ENCODE data around the gene HDAC9. TPM values are rescaled to one million over a fixed set of nuclear protein-coding genes. Genes with fewer than 3 reads are reported as not detected.

The HDAC9 gene
- total RNA-seq, 3 donors from 2014 or later (not counting 1 experiment from before 2014, with no cell fraction given), result 19.1 to 41.1 (median 24.1) TPM

DNA sequence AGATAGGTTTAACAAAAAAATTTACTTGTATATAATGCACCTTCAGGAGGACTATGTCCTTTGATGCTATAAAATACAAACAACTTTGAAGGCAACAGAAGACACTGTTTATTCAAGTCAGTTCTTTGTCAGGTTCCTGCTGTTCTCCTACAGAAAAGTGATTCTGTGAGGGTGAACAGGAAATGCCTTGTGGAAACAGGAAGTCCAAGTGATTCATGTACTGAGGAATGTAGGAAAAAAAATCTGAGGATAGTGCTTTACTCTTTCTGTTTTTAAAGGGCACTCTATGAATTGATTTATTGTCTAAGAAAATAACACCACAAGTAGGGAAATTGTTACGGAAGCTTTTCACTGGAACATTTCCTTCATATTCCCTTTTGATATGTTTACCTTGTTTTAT lies 171.9 kb downstream of the HDAC9 start:
- Histone ChIP-seq H3K4me1 (ENCODE audit: control insufficient read depth, insufficient read depth, low read length) (no peaks in the 10 kb centered on the region), H3K4me3 (ENCODE audit: low read length) (no peak overlapping the region), H3K27me3 (ENCODE audit: control insufficient read depth, insufficient read depth, low read length) (no peaks in the 10 kb centered on the region), H3K9me3 (ENCODE audit: control insufficient read depth, insufficient read depth, low read length) (no peaks in the 10 kb centered on the region), H3K27ac (ENCODE audit: low read length) (no peak overlapping the region), H3K36me3 (ENCODE audit: control insufficient read depth, insufficient read depth, low read length) (no peaks in the 10 kb centered on the region)
- WGBS (ENCODE audit: insufficient coverage), result no CpG with 5 or more reads among the region's 1 CpG
- no peak for DNase-seq
- H3K36me3 Mint-ChIP-seq, result no peaks in the 10 kb centered on the region
- no peaks in the 10 kb centered on the region for H3K27me3 Mint-ChIP-seq (ENCODE audit: low read depth in 2 of 2)
- ATAC-seq, result no peak
- no peaks in the 10 kb centered on the region for H3K4me1 Mint-ChIP-seq
- H3K4me3 Mint-ChIP-seq, result no peak overlapping the region
- H3K27ac Mint-ChIP-seq, result no peak overlapping the region
- intact Hi-C loops (cut with micrococcal nuclease), result loop anchor here (2.0 to 10.0 kb wide), 3 partner anchors 453 to 1775 kb away; no protein-coding TSS in a partner anchor
- TF ChIP-seq, protein P1, sequence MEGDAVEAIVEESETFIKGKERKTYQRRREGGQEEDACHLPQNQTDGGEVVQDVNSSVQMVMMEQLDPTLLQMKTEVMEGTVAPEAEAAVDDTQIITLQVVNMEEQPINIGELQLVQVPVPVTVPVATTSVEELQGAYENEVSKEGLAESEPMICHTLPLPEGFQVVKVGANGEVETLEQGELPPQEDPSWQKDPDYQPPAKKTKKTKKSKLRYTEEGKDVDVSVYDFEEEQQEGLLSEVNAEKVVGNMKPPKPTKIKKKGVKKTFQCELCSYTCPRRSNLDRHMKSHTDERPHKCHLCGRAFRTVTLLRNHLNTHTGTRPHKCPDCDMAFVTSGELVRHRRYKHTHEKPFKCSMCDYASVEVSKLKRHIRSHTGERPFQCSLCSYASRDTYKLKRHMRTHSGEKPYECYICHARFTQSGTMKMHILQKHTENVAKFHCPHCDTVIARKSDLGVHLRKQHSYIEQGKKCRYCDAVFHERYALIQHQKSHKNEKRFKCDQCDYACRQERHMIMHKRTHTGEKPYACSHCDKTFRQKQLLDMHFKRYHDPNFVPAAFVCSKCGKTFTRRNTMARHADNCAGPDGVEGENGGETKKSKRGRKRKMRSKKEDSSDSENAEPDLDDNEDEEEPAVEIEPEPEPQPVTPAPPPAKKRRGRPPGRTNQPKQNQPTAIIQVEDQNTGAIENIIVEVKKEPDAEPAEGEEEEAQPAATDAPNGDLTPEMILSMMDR (IDR thresholded peaks at IDR 0.05), result no peak
- H3K9me3 Mint-ChIP-seq, result no peaks in the 10 kb centered on the region

DNA sequence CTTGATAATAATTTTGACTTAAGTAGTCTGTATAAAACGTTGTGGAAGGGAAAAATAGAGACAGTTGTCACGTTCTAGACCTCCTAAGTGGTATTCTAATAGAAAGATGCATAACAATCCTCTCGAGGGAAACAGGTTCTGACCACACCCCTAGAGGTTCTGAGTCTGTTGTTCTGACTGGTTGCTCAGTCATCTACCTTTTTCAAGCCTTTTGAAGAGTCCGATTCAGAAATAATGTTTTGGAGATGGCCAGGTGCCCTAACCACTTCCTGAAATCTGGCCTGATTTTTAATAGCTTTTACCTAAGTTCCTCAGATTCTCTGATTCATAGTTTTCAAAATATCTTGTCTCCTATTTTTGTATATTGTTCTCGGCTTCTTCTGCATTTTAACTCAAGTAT lies 175.6 kb downstream of the HDAC9 start:
- Histone ChIP-seq H3K4me3 (ENCODE audit: low read length) (no peak overlapping the region), H3K4me1 (ENCODE audit: control insufficient read depth, insufficient read depth, low read length) (no peaks in the 10 kb centered on the region), H3K27me3 (ENCODE audit: control insufficient read depth, insufficient read depth, low read length) (no peaks in the 10 kb centered on the region), H3K27ac (ENCODE audit: low read length) (no peak overlapping the region), H3K36me3 (ENCODE audit: control insufficient read depth, insufficient read depth, low read length) (peaks cover 2% of the 10 kb centered on the region), H3K9me3 (ENCODE audit: control insufficient read depth, insufficient read depth, low read length) (no peaks in the 10 kb centered on the region)
- TF ChIP-seq, protein P1 (IDR thresholded peaks at IDR 0.05), result no peak
- DNase-seq (no peak), ATAC-seq (no peak)
- Mint-ChIP-seq H3K9me3 (no peaks in the 10 kb centered on the region), H3K4me1 (no peaks in the 10 kb centered on the region), H3K4me3 (no peak overlapping the region), H3K36me3 (no peaks in the 10 kb centered on the region), H3K27me3 (ENCODE audit: low read depth in 2 of 2) (no peaks in the 10 kb centered on the region), H3K27ac (no peak overlapping the region)
- whole genome bisulfite sequencing (ENCODE audit: insufficient coverage), result 86% methylated on average over 5 of the region's 5 CpGs
- intact Hi-C loops (cut with micrococcal nuclease), result no loop called here

- no peak for DNase-seq
- Mint-ChIP-seq H3K27ac (no peak overlapping the region), H3K36me3 (no peaks in the 10 kb centered on the region), H3K9me3 (no peaks in the 10 kb centered on the region), H3K4me3 (no peak overlapping the region), H3K27me3 (ENCODE audit: low read depth in 2 of 2) (no peaks in the 10 kb centered on the region), H3K4me1 (no peaks in the 10 kb centered on the region)
- TF ChIP-seq, protein P1 (IDR thresholded peaks at IDR 0.05), result no peak
- ATAC-seq, result no peak
- Histone ChIP-seq H3K27ac (ENCODE audit: low read length) (no peak overlapping the region), H3K4me1 (ENCODE audit: control insufficient read depth, insufficient read depth, low read length) (no peaks in the 10 kb centered on the region), H3K9me3 (ENCODE audit: control insufficient read depth, insufficient read depth, low read length) (no peaks in the 10 kb centered on the region), H3K36me3 (ENCODE audit: control insufficient read depth, insufficient read depth, low read length) (peaks cover 2% of the 10 kb centered on the region), H3K27me3 (ENCODE audit: control insufficient read depth, insufficient read depth, low read length) (no peaks in the 10 kb centered on the region), H3K4me3 (ENCODE audit: low read length) (no peak overlapping the region)
- WGBS (ENCODE audit: insufficient coverage), result 89% methylated on average over 2 of the region's 2 CpGs
- intact Hi-C loops (cut with micrococcal nuclease), result no loop called here
Measured at GRCh38 chr7:18675579-18675978, 180.0 kb downstream of the HDAC9 start.

GRCh38 chr7:18679261-18679660 lies 183.7 kb downstream of the HDAC9 start:
- intact Hi-C loops (cut with micrococcal nuclease), result no loop called here
- H3K9me3 Mint-ChIP-seq, result no peaks in the 10 kb centered on the region
- no peak overlapping the region for H3K4me3 Mint-ChIP-seq
- H3K4me1 ChIP-seq (ENCODE audit: control insufficient read depth, insufficient read depth, low read length), result no peaks in the 10 kb centered on the region
- no peak overlapping the region for H3K27ac ChIP-seq (ENCODE audit: low read length)
- no peaks in the 10 kb centered on the region for H3K36me3 ChIP-seq (ENCODE audit: control insufficient read depth, insufficient read depth, low read length)
- H3K27ac Mint-ChIP-seq, result no peak overlapping the region
- H3K9me3 ChIP-seq (ENCODE audit: control insufficient read depth, insufficient read depth, low read length), result no peaks in the 10 kb centered on the region
- ATAC-seq, result no peak
- H3K27me3 Mint-ChIP-seq (ENCODE audit: low read depth in 2 of 2), result no peaks in the 10 kb centered on the region
- H3K36me3 Mint-ChIP-seq, result no peaks in the 10 kb centered on the region
- WGBS (ENCODE audit: insufficient coverage), result 100% methylated on average over 1 of the region's 1 CpG
- no peak overlapping the region for H3K4me3 ChIP-seq (ENCODE audit: low read length)
- DNase-seq, result no peak
- H3K4me1 Mint-ChIP-seq, result no peaks in the 10 kb centered on the region
- no peaks in the 10 kb centered on the region for H3K27me3 ChIP-seq (ENCODE audit: control insufficient read depth, insufficient read depth, low read length)
- TF ChIP-seq, protein P1 (IDR thresholded peaks at IDR 0.05), result no peak

Measured in natural killer cell (primary cell).